Measurements from ENCODE around the gene KIF4B.
"Not testable (repeated sequence)": the region's sequence is repeated elsewhere in the genome, so short reads cannot be mapped to it uniquely, and the experiment has no call there.

KIF4B gene

DNA sequence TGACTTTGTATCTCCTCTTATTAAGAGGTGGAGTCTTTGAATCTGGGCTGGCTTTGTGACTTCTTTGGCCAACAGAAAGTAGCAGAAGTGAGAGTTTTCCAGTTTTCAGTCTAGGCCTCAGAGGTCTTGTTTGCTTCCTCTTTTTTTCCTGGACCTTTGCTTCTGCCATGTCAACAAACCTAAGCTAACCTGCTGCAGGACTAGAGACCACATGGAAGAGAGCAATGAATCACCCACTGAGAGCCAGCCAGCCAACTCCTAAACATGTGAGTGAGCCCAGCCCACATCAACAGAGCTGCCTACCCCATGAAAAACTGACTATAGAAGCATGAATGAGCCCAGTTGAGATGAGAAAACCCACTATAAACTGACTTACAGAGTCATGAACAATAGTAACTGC, 42.8 kb upstream of the KIF4B start:
- TF ChIP-seq, protein P1, sequence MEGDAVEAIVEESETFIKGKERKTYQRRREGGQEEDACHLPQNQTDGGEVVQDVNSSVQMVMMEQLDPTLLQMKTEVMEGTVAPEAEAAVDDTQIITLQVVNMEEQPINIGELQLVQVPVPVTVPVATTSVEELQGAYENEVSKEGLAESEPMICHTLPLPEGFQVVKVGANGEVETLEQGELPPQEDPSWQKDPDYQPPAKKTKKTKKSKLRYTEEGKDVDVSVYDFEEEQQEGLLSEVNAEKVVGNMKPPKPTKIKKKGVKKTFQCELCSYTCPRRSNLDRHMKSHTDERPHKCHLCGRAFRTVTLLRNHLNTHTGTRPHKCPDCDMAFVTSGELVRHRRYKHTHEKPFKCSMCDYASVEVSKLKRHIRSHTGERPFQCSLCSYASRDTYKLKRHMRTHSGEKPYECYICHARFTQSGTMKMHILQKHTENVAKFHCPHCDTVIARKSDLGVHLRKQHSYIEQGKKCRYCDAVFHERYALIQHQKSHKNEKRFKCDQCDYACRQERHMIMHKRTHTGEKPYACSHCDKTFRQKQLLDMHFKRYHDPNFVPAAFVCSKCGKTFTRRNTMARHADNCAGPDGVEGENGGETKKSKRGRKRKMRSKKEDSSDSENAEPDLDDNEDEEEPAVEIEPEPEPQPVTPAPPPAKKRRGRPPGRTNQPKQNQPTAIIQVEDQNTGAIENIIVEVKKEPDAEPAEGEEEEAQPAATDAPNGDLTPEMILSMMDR (IDR thresholded peaks at IDR 0.05; ENCODE audit: low read depth, low read length) = no peak
- in situ Hi-C loops (cut with HindIII; ENCODE audit: low sequenced_read_pairs) = no loop called here
- DNase-seq (ENCODE audit: low read depth, low spot score) = peak; percentile 35
- no peak overlapping the region for H3K4me3 ChIP-seq (ENCODE audit: low read depth, low read length)

DNA sequence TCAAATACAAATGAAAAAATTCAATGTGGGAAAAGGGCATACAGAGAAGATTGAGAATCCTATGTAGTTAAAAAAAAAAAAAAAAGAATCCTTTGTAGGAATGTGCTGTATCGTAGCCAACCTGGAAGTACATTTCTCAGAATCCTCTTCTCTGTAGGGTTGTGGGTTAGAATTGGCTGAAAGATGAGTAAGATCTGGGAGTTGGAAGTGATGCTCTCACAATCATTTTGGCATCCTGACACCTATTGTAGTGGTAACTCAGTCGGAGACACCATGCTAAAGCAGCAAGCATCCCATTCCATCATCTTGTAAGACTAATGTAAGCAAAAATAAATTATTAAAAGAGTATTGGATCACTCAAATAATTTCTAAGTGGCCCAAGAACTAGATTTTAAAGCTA, 42.1 kb upstream of the KIF4B start:
- TF ChIP-seq, protein P1 (IDR thresholded peaks at IDR 0.05; ENCODE audit: low read depth, low read length) = no peak
- in situ Hi-C loops (cut with HindIII; ENCODE audit: low sequenced_read_pairs) = no loop called here
- no peak overlapping the region for H3K4me3 ChIP-seq (ENCODE audit: low read depth, low read length)
- DNase-seq (ENCODE audit: low read depth, low spot score) = peak; percentile 9

DNA sequence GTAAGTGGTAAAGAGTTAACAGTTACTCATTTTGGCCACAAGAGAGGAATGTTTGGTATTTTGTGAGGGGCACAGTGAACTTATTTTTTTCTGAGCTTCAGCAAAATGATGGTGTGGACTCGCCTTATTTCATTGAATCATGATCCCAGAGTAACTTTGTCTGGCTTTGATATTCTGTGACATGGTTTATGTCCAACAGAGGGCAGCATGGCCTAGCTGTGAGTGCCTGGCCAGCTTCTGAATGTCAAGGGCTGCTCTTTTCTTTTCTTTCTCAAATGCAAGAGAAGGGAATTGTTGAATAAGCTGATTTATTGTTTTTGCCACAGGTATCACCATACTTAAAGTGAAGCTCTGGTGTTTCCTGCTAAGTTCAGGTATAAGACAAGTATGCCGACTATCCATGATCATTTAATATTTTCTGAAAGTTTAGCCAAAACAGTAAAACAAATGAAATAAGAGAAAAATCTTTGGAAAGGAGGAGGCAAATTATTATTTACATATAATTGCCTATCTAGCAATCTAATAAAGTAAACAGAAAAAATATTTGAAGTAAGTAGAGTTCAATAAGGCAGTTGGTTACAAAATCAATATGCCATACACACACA, 41.0 kb upstream of the KIF4B start:
- in situ Hi-C loops (cut with HindIII; ENCODE audit: low sequenced_read_pairs) = no loop called here
- peak; percentile 44 for DNase-seq (ENCODE audit: low read depth, low spot score)

DNA sequence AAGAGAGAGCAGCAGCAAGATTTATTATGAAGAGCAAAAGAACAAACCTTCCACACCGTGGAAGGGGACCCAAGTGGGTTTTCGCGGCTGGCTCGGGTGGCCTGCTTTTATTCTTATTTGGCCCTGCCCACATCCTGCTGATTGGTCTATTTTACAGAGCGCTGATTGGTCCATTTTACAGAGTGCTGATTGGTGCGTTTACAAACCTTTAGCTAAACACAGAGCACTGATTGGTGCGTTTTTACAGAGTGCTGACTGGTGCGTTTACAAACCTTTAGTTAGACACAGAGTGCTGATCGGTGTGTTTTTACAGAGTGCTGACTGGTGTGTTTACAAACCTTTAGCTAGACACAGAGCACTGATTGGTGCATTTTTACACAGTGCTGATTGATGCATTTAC, 37.5 kb upstream of the KIF4B start:
- DNase-seq (ENCODE audit: low read depth, low spot score); H3K4me3 ChIP-seq (ENCODE audit: low read depth, low read length); in situ Hi-C loops (cut with HindIII; ENCODE audit: low sequenced_read_pairs): not testable (repeated sequence)

More for the DNA sequence above, 41.0 kb upstream of the KIF4B start:
- H3K4me3 ChIP-seq (ENCODE audit: low read depth, low read length) = no peak overlapping the region
- TF ChIP-seq, protein P1 (IDR thresholded peaks at IDR 0.05; ENCODE audit: low read depth, low read length) = peak; percentile 76

DNA sequence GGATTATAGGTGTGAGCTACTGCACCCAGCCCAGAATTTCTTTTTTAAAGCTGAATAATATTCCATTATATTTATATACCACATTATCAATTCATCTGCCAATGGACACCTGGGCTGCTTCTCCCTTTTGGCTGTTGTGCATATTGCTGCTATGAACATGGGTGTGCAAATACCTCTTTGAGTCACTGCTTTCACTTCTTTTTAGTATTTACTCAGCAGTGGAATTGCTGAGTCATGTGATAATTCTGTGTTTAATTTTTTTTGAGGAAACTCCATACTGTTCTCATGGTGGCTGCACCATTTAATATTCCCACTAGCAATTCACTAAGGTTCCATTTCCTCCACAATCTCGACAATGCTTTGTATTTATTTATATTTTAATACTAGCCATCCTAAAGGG, 36.1 kb upstream of the KIF4B start:
- no peak overlapping the region for H3K4me3 ChIP-seq (ENCODE audit: low read depth, low read length)
- in situ Hi-C loops (cut with HindIII; ENCODE audit: low sequenced_read_pairs) = no loop called here
- peak; percentile 8 for DNase-seq (ENCODE audit: low read depth, low spot score)
- TF ChIP-seq, protein P1 (IDR thresholded peaks at IDR 0.05; ENCODE audit: low read depth, low read length) = no peak

DNA sequence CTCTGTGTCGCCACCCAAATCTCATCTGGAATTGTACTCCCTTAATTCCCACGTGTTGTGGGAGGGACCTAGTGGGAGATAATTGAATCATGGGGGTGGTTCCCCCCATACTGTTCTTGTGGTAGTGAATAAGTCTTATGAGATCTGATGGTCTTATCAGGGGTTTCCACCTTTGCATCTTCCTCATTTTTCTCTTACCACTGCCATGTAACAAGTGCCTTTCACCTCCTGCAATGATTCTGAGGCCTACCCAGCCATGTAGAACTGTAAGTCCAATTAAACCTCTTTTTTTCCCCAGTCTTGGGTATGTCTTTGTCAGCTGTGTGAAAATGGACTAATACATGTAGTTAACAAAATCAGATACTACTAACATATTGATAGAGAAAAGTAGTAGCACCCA, 35.3 kb upstream of the KIF4B start:
- DNase-seq (ENCODE audit: low read depth, low spot score); H3K4me3 ChIP-seq (ENCODE audit: low read depth, low read length); in situ Hi-C loops (cut with HindIII; ENCODE audit: low sequenced_read_pairs): not testable (repeated sequence)

DNA sequence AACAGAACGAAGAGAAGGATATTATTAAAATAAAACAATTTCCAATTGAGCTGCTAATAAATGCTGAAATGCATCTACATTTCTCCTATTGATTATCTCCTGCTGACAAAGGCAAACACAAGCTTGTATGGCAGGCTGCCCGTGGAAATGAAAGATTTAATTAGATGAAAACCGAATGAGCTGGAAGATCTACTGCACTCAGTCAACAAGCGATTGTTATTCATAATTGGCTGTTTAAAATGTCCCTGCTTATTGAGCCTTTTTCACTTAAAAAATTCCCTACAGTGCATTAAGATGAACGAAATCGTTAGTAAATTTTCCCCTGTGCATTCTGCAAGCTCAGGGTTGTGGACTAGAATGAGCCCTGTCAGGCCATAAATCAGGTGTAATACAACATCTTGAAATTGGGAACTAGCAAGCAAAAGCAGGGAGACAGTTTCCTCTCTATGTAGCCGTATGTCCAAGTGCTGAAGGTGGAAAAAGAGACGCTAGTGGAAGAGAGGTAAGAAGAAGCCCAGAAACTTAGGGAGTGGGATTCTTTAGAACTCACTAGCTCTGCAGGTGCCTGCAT, 28.5 kb upstream of the KIF4B start:
- no peak for DNase-seq (ENCODE audit: low read depth, low spot score)
- in situ Hi-C loops (cut with HindIII; ENCODE audit: low sequenced_read_pairs) = no loop called here
- TF ChIP-seq, protein P1 (IDR thresholded peaks at IDR 0.05; ENCODE audit: low read depth, low read length) = no peak
- H3K4me3 ChIP-seq (ENCODE audit: low read depth, low read length) = no peak overlapping the region
